Activated T-cell treated with anti-CD3 and anti-CD28 coated beads, Interleukin-2, amount 50 U/mL, for 1 hour (primary cell): Measurements from ENCODE around the gene EFNA3.
A peak's percentile ranks its signal among the peaks of the same experiment; 100 is the strongest.

Experiments used
- DNase-seq: peaks from one replicate; pipeline ENCODE4 v3.0.0-alpha.2; 2020

The EFNA3 gene

DNA sequence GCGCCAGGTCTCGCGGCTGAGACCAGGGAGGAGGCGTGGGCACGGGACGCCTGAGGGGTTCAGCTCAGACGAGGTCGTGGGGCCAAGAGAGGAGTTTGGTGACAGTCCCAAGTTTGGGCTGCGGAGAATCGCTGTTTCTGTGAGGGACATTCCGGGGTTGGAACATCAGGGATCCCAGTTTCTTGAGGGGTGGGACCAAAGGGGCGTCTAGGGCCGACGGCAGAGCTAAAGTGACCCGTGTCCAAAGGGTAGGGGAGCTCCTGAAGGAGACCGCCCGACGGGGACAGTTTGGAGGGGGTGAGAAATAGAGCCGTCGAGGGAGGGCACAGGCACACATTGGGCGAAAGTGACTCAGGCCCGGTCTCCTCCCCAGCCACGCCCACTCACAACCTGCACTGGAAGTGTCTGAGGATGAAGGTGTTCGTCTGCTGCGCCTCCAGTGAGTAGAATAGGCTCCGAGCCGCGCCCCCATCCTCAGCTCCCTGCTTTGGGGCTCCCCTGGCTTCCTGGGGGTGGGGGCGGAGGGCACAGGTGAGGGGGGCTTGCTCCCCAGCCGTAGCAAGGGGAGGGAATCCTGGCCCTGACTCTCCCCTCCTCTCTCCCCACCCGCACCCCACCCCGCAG lies 7.0 kb downstream of the EFNA3 start:
- peak; percentile 78 for DNase-seq

GRCh38 chr1:155086128-155086741 lies 7.6 kb downstream of the EFNA3 start:
- peak; percentile 88 for DNase-seq

GRCh38 chr1:155086856-155087535 lies 8.4 kb downstream of the EFNA3 start:
- DNase-seq, result no peak

DNA sequence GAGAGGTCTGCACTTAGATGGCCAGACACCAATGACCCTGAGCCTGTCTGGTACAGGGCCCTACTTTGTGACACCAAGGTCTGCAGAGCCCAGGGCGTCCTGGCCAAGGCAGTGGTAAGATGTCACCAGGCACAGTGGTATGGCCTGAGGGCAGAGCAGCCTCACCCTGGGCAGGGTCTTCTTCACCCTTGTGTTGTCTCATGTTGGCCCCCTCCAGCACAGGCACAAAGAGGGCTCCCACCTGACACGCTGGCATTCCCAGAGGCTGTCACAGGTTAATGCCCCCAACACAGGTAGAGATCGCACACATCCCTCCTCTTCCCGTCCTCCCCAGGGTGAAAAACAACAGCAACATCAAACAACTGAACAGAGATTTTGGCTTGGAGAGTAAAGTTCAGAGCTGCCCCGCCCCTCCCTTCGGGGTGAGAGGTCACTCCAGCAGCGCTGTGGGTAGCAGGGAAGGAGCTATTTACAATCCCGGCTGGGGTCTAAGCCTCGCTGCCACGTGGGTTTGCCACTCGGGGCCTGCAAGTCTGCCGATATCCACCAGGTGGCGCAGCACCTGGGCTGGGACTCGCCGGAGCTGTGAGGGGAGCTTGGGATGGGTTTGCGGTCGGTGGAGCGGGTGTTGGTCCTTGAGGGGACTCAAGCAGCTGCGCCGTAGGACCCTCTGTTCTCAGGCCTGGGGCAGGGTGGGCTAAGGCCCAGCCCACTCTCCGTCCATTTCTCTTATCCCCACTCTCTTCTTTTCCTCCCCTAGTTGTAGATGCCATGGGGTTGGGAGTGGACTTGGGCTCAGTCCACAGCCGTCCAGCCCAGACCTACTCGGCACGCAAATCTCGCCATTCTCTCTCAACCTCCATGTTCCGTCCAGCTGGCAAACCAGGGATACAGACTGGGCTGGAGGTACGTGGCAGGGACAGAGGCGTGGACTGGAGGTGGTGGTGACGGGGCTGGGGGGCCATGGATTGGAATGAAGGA lies 12.7 kb downstream of the EFNA3 start:
- peak; percentile 83 for DNase-seq

- no peak for DNase-seq
Observed at GRCh38 chr1:155092131-155092530, 13.5 kb downstream of the EFNA3 start.

DNA sequence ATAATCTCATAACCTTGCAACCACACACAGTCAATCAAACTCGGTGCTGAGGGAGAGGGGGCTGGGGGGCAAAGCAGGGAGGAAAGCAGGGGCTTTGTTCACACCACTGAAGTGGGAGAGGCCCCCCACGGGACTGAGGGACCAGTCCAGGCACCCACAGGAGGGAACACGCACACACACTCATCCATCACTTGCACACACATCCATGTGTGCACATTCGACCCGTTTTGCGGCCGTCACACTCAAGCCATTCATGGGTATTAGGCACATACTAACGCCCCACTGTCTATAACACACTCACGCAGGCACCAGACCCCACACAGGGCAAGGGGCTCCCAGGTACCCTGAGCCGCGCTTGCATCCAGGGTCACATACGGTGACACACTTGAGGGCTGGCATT lies 14.0 kb downstream of the EFNA3 start:
- no peak for DNase-seq

DNA sequence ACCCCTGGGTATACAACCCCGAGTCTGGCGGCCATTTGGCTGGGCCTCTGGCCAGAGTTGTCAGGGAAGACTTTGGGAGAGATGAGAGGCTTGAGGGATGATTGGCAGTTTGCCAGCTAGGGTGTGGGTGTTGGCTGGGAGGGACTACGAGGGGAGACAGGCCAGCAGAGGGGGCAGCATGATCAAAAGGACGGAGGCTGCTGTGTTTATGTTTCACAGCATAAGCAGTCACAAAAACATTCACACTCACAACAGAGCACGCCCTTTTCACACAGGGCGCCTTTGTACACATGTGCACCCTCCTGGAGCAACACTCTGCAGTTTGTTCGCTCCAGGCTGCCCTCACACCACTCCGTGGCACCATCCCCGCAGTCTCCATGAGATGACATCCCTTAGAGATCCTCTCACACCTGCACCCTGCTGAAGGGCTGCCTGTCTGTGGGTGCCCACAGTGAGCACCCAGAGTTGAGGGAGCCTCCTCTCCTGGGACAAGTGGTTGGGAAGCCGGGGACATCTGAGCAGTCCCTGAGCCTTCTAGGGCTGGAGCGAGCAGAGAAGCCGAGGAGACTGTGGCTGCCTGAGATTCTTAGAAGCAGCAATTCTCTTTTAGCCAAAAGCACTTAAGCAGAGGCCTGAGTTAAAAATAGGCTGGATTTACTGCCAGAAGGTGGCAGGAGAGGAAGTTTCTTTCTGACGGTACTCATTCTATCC lies 15.4 kb downstream of the EFNA3 start:
- DNase-seq, result no peak

DNA sequence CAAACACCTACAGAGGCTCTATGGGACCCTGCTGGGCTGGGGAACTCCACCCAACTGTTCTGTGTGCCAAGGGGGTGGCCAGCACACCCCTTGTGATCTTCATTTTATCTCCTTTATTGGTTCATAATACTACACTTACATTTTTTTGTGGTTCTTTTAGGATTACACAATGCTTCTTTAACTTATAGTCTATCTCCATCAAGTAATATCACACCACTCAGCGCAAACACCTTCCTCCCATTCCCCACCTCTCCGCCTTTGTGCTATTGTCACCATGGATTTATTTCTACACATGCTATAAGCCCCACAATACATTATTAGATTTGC lies 15.9 kb downstream of the EFNA3 start:
- no peak for DNase-seq

GRCh38 chr1:155099331-155099730 lies 20.7 kb downstream of the EFNA3 start:
- no peak for DNase-seq

DNA sequence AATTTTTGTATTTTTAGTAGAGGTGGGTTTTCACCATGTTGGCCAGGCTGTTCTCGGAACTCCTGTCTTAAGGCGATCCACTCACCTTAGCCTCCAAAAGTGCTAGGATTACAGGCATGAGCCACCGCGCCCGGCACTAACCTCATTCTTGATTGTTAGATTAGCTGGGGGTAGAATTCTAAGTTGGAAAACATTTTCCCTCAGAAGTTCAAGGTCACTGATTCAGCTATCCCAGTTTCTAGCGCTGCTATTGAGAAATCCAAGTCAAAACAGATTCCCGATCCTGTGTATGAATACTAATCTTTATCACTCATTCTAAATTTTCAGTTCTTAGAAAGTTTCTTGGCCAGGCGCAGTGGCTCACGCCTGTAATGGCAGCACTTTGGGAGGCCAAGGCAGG lies 24.7 kb downstream of the EFNA3 start:
- DNase-seq, result no peak

DNA sequence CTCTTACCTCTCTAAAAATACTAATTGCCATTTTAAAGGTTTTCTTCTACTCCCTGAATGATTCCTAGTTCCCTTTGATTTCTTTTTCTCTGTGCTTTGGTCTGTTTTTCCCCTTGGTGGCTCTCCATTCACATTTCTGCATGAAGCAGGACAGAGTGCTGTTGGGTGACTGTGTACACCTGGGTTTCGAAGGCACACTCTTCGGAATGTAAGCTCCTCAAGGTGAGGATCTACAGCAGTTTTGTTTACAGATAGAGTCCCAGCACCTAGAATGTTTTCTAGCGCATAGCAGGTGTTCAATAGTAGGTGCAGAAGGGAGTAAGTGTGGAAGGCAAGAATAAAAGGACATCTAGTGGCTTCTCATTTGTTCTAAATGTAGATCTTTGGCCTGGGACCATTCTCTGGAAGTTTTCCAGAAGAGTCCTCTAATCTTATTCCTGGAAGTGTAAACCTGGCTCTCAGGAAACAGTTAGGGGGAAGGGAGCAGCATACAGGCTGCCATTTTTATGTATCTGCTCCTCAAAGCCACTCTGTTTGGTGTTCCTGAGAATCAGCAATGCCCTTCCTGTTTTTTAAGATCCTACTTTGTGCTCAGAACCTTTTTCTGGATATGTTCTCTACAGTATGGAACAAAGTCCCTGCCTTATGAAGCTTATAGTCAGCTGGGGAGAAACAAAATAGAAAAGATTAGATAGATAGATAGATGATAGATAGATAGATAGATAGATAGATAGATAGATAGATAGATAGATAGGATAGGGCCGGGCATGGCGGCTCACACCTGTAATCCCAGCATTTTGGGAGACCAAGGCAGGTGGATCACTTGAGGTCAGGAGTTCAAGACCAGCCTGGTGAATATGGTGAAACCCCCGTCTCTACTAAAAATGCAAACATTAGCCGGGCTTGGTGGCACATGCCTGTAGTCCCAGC lies 26.2 kb downstream of the EFNA3 start:
- DNase-seq, result no peak

- no peak for DNase-seq
Observed at GRCh38 chr1:155105604-155106011, 27.0 kb downstream of the EFNA3 start.

GRCh38 chr1:155106862-155107261 lies 28.2 kb downstream of the EFNA3 start:
- no peak for DNase-seq

DNA sequence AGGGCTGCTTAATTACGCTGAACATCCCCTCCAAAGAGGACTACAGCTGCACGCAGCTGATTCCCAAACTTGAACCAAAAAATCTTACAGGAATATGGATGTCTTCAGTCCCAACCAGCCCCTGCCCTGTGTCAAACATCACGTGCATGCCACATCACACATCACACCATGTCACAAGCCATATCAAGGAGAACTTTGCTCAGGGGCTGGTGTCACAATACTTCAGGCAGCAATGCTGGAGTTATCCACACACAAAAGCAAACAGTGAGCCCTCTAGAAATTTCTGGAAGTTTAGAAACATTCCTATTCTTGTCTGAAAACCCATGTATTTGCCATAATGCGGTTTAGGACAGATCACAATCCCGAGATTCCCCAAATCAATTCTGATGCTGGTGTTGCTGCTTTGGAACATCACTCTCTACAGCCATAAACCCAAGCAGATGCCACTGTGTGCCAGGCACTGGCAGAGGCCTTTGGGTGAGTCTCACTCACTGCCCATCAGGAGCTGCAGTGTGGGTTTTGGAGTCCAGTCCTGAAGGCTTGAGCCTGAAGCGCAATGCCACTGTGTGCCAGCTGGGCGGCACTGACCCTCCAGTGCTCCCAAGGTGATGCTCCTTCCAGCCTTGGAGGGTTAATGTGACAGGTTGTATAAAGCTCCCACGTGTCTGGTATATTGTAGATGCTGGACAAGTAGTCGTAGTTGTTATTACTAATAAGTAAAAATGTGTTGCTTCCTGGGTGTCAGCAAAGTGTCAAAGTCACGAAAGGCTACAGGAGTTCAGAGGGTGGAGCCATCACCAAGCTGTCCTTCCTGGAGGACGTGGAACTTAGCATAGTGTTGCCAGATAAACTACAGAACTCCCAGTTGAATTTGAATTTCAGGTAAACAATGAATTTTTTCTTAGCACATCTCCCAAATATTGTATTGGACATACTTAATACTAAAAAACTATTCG lies 28.9 kb downstream of the EFNA3 start:
- no peak for DNase-seq

DNA sequence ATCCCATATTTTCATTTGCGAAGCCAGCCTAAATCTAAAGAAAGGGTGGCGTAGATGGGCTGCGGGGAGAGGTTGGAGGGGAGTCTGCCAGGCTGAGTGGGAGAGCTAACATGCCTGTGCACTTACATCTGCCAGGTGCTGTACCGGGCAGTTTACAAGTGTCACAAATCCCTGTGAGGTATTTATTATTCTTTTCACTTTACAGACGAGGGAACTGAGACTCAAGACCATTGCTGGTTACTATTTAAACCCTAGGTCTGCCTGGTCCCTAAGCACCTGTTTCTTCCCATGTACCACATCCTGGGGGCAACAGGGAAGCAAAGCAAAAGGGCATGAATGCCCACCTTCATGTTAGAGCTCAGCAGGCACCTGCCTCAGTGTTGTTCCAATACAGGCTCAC lies 29.7 kb downstream of the EFNA3 start:
- DNase-seq, result no peak

DNA sequence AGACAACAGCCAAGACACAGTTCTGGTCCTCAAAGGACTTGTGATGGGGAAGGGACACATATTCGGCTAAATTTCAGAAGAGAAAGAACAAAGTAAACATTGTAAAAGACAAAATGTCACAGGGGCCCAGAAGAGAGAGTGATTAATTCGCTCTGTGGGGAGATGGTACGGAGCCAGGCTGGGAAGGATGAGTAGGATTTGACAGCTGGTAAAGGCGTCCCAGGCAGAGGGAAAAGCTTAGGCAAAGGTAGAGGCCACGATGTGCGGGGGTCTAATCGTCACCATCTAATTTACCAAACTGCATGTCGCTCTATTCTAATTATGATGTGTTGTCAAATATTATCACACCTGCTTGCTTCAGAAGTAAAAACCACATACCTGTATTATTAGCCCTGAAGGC lies 31.7 kb downstream of the EFNA3 start:
- no peak for DNase-seq

GRCh38 chr1:155110826-155111225 lies 32.2 kb downstream of the EFNA3 start:
- DNase-seq, result no peak

- DNase-seq, result no peak
Observed at GRCh38 chr1:155113450-155113980, 34.9 kb downstream of the EFNA3 start.

GRCh38 chr1:155116113-155116764 lies 37.6 kb downstream of the EFNA3 start:
- no peak for DNase-seq

DNA sequence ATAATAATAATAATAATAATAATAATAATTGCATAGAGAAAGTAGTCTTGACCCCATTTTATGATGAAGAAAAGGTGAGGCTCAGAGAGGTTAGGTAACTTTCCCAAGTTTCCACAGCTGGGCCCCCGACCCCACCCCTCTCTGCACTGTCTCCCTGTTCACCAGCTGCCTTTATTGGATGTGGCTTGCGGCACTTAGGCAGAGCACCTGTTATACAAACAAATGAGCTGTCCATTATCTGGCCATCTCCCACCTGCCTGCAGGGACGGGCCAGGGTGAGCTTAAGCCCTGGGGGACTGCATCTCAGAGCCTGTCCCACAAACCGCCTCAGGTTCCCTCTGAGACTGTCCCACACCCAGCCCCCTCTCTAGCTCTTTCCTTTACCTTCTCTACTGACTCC lies 39.0 kb downstream of the EFNA3 start:
- DNase-seq, result no peak
